Central memory CD8-positive, alpha-beta T cell (primary cell): ENCODE results near the gene SPINK7.
"Not testable (repeated sequence)": the region's sequence is repeated elsewhere in the genome, so short reads cannot be mapped to it uniquely, and the experiment has no call there.

Source experiments
- ATAC-seq: fragments of 150-1000 bp; cut with Tn5 transposase; replicated peaks from 2 replicates; pipeline ENCODE4 v1.10.0; 2022; ENCODE audit warnings: mild to moderate bottlenecking, moderate FRiP score, moderate number of reproducible peaks; ENCODE audit not compliant: poor library complexity, severe bottlenecking; ENCODE audit errors: extremely low read depth
- DNase-seq, 2 donors: peaks; one replicate each; pipeline ENCODE4 v3.0.0; 2021; ENCODE audit warnings: low spot score in 2 of 2
- H3K27ac Mint-ChIP-seq: one replicate; pipeline ENCODE4 v1.8.0; 2022; ENCODE audit warnings: low read depth, mild to moderate bottlenecking, moderate library complexity, mixed read lengths
- H3K27me3 Mint-ChIP-seq: one replicate; pipeline ENCODE4 v1.8.0; 2022; ENCODE audit warnings: mixed read lengths
- H3K36me3 Mint-ChIP-seq: one replicate; pipeline ENCODE4 v1.8.0; 2022; ENCODE audit warnings: mild to moderate bottlenecking, moderate library complexity, mixed read lengths; ENCODE audit not compliant: insufficient read depth
- H3K4me1 Mint-ChIP-seq: one replicate; pipeline ENCODE4 v1.8.0; 2022; ENCODE audit warnings: mixed read lengths
- H3K4me3 Mint-ChIP-seq: one replicate; pipeline ENCODE4 v1.8.0; 2022; ENCODE audit warnings: mild to moderate bottlenecking, moderate library complexity, mixed read lengths
- H3K9me3 Mint-ChIP-seq: one replicate; pipeline ENCODE4 v1.8.0; 2022; ENCODE audit warnings: mixed read lengths

The SPINK7 gene

DNA sequence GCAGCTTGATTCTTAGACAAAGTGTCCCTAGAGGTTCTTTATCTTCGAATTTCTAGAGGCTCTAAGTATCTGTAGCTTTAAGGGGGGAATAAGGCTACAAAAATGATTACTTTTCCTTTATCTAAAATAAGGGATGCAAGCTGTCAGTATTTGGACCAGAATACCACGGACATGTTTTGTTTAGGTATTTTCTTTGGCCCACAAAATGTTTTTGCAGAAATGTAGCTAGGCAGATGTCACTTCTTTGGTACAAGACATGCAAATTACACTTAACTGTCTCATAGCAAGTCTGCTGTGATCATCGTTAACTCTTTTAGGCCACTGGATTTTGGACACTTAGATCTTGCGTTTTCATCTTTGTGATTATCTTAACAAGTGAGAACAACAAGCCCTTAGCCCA lies 2.5 kb downstream of the SPINK7 start:
- no peak for ATAC-seq
- H3K36me3 Mint-ChIP-seq: no peaks in the 10 kb centered on the region
- H3K4me1 Mint-ChIP-seq: peaks cover 2% of the 10 kb centered on the region
- DNase-seq: no peak
- peaks cover 2% of the 10 kb centered on the region for H3K9me3 Mint-ChIP-seq
- no peak overlapping the region for H3K27ac Mint-ChIP-seq
- no peak overlapping the region for H3K4me3 Mint-ChIP-seq
- peaks cover 16% of the 10 kb centered on the region for H3K27me3 Mint-ChIP-seq

DNA sequence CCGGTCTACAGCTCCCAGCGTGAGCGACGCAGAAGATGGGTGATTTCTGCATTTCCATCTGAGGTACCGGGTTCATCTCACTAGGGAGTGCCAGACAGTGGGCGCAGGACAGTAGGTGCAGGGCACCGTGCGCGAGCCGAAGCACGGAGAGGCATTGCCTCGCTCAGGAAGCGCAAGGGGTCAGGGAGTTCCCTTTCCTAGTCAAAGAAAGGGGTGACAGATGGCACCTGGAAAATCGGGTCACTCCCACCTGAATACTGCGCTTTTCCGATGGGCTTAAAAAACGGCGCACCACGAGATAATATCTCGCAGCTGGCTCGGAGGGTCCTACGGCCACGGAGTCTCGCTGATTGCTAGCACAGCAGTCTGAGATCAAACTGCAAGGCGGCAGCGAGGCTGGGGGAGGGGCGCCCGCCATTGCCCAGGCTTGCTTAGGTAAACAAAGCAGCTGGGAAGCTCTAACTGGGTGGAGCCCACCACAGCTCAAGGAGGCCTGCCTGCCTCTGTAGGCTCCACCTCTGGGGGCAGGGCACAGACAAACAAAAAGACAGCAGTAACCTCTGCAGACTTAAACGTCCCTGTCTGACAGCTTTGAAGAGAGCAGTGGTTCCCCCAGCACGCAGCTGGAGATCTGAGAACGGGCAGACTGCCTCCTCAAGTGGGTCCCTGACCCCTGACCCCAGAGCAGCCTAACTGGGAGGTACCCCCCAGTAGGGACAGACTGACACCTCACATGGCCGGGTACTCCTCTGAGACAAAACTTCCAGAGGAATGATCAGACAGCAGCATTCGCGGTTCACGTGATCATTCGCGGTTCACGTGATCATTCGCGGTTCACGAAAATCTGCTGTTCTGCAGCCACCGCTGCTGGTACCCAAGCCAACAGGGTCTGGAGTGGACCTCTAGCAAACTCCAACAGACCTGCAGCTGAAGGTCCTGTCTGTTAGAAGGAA lies 8.1 kb downstream of the SPINK7 start:
- Mint-ChIP-seq H3K27me3 (peaks cover 13% of the 10 kb centered on the region), H3K4me3 (peak overlapping the region; percentile 59)
- ATAC-seq, H3K4me1 Mint-ChIP-seq, H3K27ac Mint-ChIP-seq, H3K36me3 Mint-ChIP-seq, H3K9me3 Mint-ChIP-seq, DNase-seq: not testable (repeated sequence)

DNA sequence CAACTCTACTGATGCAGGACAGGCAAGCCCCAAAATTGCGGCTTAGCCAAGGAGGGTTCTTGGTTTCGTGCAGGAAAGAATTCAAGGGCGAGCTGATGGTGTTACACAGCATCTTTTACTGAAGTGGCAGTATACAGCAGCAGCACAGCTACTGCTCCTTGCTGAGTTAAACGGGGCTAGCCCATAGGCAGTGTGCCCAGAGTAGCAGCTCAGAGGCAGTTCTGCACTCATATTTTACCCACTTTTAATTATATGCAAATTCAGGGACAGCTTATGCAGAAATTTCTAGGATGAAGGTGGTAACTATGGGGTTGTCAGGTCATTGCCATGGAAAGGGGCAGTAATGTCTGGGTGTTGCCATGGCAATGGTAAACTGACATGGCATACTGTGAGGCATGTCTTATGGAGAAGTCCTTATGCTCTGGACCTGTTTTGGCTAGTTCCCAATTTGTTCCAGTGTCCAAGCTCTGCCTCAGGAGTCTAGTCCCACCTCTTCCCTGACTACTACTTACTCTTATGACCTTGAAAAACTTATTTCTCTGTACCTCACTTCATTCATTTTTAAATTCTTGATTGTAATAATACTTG lies 21.1 kb downstream of the SPINK7 start:
- ATAC-seq (no peak), DNase-seq (no peak)
- H3K4me3 Mint-ChIP-seq: no peak overlapping the region
- no peaks in the 10 kb centered on the region for H3K36me3 Mint-ChIP-seq
- no peaks in the 10 kb centered on the region for H3K4me1 Mint-ChIP-seq
- peaks cover 51% of the 10 kb centered on the region for H3K27me3 Mint-ChIP-seq
- H3K27ac Mint-ChIP-seq: no peak overlapping the region
- H3K9me3 Mint-ChIP-seq: peaks cover 11% of the 10 kb centered on the region

DNA sequence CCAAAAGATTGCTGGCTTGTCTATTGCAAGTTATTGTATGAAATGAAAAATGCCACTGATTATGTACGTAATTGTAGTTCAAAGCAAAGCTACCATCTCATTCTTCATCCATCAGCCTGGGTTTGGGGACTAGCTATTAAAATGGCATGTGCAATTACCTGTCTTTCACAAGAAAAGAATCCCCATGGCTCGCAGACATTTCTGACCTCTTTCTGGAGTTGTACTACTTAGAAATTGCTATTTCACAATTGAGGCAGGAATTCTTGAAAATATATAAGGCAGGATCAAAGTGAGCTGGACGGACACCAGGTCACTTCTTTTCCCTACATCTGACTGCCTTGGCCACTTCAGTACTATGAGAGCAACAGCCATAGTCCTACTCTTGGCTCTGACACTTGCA lies 23.0 kb downstream of the SPINK7 start, which contains the start of gene SPINK9:
SPINK9 (plus strand) TSS at position 301 of the 400 bp plus-strand sequence; CDS start at position 356, 55 bp downstream.
- no peak for DNase-seq
- Mint-ChIP-seq H3K36me3 (no peaks in the 10 kb centered on the region), H3K9me3 (peaks cover 4% of the 10 kb centered on the region), H3K4me3 (no peak within 1 kb of the TSS), H3K27ac (no peak within 1 kb of the TSS), H3K27me3 (peaks cover 36% of the 10 kb centered on the region), H3K4me1 (no peaks in the 10 kb centered on the region)
- no peak for ATAC-seq

DNA sequence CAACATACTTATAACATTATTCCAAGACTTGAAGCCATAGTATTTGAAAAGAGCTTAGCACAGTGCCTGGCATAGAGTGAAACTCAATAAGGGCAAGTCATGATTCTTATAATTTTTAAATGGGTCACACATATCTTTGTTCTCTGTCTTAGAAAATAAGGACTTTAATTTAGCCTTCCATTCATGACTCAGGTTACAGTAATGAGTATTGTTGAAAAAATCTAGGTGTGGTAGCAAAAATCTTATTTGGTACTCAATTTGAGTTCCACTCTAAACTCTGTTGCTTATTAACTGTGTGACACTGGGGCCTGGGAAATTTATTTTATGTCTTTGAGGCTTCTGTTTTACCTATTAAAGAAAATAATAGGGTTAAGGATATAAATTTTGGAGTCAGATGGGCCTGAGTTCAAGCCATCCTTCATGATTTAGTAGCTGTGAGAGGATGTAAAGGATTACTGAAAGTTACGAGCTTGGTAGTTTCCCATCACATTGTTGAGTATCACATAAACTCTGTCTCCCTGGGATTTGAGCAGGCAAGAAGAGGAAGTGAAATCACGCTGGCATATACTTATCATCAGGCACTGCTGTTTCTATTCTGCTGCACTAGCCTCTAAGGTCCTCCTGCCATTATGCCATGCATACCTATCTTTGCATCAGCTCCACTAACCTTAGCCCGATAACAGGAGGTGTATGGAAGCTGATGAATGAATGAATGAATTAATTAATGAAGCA lies 24.6 kb downstream of the SPINK7 start:
- Mint-ChIP-seq H3K9me3 (no peaks in the 10 kb centered on the region), H3K27ac (no peak overlapping the region), H3K36me3 (no peaks in the 10 kb centered on the region), H3K4me1 (no peaks in the 10 kb centered on the region), H3K4me3 (no peak overlapping the region), H3K27me3 (peaks cover 22% of the 10 kb centered on the region)
- ATAC-seq (no peak), DNase-seq (no peak)

DNA sequence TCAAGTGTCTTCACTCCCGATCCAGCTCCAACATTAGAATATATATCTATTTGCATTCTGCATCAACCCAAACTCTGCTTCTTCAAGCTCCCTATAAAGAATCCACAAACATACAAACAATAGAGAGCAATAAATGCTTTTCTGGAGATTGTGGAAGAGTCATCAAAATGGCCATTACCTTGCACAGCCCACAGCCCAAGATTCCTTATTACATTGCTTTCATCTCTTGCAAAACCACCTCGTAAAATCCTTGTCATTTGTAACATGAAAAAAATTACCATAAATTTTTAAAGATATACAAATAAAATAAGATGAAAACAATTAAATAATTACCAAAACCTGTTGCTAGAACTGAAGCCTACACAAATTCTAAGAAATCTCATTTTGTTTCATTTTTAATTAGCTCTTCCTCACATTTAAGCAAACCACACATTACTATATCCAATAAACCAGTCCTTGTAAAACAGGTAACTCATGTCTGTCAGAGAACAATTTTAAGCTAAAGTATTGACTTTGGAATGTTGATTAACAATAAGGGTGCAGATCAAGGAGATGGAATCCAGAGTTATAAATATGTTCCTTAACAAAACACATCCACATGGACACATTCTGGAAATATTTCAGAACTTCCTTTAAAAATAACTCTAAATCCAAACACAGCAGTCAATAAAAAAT lies 30.3 kb downstream of the SPINK7 start:
- DNase-seq (no peak), ATAC-seq (no peak)
- Mint-ChIP-seq H3K27ac (no peak overlapping the region), H3K27me3 (no peaks in the 10 kb centered on the region), H3K36me3 (no peaks in the 10 kb centered on the region), H3K4me1 (no peaks in the 10 kb centered on the region), H3K9me3 (no peaks in the 10 kb centered on the region), H3K4me3 (no peak overlapping the region)

DNA sequence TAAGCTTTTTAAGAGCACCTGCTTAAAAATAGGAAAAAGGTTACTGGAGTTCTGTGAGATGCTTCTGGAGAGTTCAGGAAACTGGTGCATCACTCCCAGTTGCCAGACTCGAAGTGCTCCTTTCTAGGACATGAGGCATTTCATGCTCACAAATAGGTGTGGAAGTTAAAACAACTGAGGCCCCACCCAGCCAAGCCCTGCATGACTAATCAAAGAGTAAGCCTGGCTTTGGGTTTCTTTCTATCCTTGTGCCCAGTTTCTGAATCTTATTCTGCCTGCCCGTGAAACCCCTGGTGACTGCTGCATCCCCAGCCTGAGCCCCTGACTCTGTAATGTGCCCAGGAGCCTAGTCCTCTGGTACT lies 30.8 kb downstream of the SPINK7 start:
- H3K4me3 Mint-ChIP-seq: no peak overlapping the region
- no peaks in the 10 kb centered on the region for H3K9me3 Mint-ChIP-seq
- no peak for DNase-seq
- H3K4me1 Mint-ChIP-seq: no peaks in the 10 kb centered on the region
- no peak for ATAC-seq
- H3K27me3 Mint-ChIP-seq: peaks cover 4% of the 10 kb centered on the region
- H3K27ac Mint-ChIP-seq: no peak overlapping the region
- no peaks in the 10 kb centered on the region for H3K36me3 Mint-ChIP-seq

DNA sequence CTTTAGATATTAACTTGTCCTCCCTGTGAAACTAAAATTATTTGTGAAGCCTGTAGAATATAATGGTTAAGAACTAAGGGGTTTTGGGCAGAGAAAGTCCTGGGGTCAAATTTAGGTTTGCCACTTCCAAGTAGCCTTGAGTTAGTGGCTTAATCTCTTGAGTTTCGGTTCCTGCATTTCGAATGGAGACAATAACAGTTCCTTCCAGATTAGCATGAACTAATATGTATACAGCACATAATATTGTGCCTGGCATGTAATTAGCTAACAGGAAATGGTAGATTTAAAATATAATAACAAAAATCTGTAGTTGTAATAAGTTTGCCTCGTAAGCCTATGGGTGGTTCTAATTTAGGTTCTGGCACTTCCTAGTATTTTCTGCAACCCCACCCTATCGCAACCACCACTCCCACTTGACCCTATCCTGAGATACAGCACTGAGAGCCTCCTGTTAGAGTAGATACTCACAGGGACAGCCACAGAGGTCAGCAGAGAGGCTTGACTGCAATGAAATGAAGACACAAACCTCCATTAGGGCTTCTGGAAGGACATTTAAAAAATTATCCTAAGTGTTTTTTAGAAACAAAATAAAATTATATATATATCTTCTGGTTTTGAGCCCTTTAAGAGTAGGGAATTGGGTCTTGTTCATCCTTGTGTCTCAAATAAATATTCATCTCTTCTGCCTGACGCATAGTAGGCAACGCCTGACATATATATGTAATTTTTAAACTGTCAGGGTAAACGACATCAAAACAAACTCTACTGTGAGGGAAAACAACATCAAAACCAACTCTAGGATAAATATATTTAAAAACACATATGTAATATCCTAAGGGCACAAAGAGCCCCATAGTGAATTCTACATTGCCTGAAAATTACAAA lies 31.6 kb downstream of the SPINK7 start:
- Mint-ChIP-seq H3K27me3 (peaks cover 9% of the 10 kb centered on the region), H3K36me3 (no peaks in the 10 kb centered on the region), H3K27ac (no peak overlapping the region), H3K4me1 (no peaks in the 10 kb centered on the region), H3K9me3 (no peaks in the 10 kb centered on the region), H3K4me3 (no peak overlapping the region)
- ATAC-seq (no peak), DNase-seq (no peak)

DNA sequence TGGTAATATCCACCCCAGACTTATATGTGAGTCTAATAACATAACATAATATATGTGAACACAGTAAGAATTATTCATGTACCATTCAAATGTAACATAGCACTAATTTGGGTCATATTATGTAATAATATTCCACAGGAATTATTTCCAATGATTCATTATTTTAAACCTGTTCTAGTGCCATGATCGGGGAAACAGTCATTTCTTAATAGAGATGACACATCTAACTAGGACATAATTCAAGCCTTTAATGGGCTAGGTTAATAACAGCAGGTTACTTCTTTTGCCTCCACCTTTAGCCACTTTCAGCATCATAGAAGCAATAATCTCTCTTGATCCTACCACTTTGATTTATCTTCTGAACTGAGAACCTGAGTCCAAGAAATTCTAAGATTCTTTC lies 35.5 kb downstream of the SPINK7 start:
- H3K9me3 Mint-ChIP-seq: no peaks in the 10 kb centered on the region
- H3K27me3 Mint-ChIP-seq: peaks cover 9% of the 10 kb centered on the region
- no peaks in the 10 kb centered on the region for H3K36me3 Mint-ChIP-seq

DNA sequence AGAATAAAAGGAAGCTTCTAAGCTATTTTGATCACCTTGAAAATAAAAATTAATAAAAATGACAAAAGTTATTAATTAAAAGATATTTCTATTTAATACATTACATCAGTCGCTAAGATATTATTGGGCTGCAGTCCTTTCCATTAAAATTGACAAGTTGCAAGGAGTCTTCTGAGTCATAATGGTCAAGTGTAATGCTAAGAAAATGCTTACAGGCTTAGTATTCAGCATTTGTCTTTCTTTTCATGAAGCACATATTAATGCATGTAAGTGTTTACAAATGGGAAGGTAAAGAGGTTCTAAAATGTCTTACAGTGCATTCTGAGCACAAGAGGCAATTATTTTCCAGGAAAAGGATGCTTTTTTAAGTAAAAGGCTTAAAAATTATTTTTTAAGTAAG lies 40.5 kb downstream of the SPINK7 start:
- no peak for ATAC-seq
- no peaks in the 10 kb centered on the region for H3K9me3 Mint-ChIP-seq
- H3K27ac Mint-ChIP-seq: no peak overlapping the region
- peaks cover 8% of the 10 kb centered on the region for H3K27me3 Mint-ChIP-seq
- no peak for DNase-seq
- no peak overlapping the region for H3K4me3 Mint-ChIP-seq
- H3K36me3 Mint-ChIP-seq: no peaks in the 10 kb centered on the region
- H3K4me1 Mint-ChIP-seq: no peaks in the 10 kb centered on the region

More for the DNA sequence above, 35.5 kb downstream of the SPINK7 start:
- ATAC-seq (no peak), DNase-seq (no peak)
- Mint-ChIP-seq H3K4me3 (no peak overlapping the region), H3K4me1 (no peaks in the 10 kb centered on the region), H3K27ac (no peak overlapping the region)

DNA sequence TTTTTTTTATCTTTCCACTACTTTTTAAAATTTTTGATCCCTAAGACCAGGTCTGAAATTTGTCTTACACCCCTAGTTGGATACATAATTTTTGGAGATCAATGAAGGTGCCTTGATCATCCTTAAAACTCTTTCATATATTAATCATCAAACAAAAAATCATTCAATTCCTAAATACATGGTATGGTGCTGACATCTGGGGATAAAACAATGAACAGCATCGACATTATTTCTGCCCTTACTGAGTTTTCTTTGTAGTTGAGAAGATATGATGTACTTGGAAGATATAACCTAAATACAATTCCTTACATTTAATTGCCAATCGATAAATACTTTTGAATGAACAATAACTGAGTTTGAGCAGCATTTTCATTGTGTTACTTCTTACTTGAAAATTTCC lies 41.4 kb downstream of the SPINK7 start:
- DNase-seq: no peak
- H3K36me3 Mint-ChIP-seq: no peaks in the 10 kb centered on the region
- no peaks in the 10 kb centered on the region for H3K27me3 Mint-ChIP-seq
- no peak overlapping the region for H3K4me3 Mint-ChIP-seq
- no peak overlapping the region for H3K27ac Mint-ChIP-seq
- H3K9me3 Mint-ChIP-seq: no peaks in the 10 kb centered on the region
- ATAC-seq: no peak
- no peaks in the 10 kb centered on the region for H3K4me1 Mint-ChIP-seq
